ENCODE results near the gene GJB4.

DNA sequence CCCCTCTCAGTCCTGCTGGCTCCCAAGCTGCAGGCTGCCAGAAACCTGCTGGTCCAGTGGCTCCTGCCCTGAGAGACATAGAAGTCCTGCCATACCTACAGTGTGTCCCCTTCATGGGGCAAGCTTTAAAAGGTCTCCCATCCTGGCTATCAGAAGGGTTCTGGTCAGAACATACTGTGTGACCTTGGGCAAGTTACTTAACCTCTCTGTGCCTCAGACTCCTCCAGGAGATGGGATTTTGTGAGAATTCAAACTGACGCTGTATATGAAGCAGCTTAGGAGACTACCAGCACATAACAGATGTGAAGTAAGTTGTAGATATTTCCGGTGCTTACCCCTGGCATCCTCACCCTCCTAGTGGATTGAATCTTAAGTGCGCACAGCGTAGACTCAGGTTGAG lies 13.4 kb upstream of the GJB4 start:
- TF ChIP-seq, protein P1, sequence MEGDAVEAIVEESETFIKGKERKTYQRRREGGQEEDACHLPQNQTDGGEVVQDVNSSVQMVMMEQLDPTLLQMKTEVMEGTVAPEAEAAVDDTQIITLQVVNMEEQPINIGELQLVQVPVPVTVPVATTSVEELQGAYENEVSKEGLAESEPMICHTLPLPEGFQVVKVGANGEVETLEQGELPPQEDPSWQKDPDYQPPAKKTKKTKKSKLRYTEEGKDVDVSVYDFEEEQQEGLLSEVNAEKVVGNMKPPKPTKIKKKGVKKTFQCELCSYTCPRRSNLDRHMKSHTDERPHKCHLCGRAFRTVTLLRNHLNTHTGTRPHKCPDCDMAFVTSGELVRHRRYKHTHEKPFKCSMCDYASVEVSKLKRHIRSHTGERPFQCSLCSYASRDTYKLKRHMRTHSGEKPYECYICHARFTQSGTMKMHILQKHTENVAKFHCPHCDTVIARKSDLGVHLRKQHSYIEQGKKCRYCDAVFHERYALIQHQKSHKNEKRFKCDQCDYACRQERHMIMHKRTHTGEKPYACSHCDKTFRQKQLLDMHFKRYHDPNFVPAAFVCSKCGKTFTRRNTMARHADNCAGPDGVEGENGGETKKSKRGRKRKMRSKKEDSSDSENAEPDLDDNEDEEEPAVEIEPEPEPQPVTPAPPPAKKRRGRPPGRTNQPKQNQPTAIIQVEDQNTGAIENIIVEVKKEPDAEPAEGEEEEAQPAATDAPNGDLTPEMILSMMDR (IDR thresholded peaks at IDR 0.05; ENCODE audit: low read depth, low read length, poor library complexity, severe bottlenecking), result no peak
- TF ChIP-seq EZH2phosphoT487 (IDR thresholded peaks at IDR 0.05; ENCODE audit: borderline replicate concordance, low read length), result no peak
